Choroid plexus epithelial cell (primary cell): ENCODE results near the gene VSIG4.

Experiments
- DNase-seq: peaks from one replicate; pipeline ENCODE4 v3.0.0-alpha.2; 2010; ENCODE audit warnings: low read depth
- H3K4me3 ChIP-seq: 2 replicates; pipeline ENCODE4 v1.5.1; 2011; ENCODE audit warnings: low read depth, mild to moderate bottlenecking, control low read depth, low read length, moderate library complexity
- CTCF ChIP-seq: conservative IDR thresholded peaks from 2 replicates; pipeline ENCODE4 v1.5.1; 2011; ENCODE audit warnings: low read depth, mild to moderate bottlenecking, control low read depth, inconsistent platforms, low read length, moderate library complexity

Gene VSIG4

GRCh38 chrX:66001596-66001995 is 38.3 kb downstream of the VSIG4 start:
- no peak for TF ChIP-seq CTCF
- no peak overlapping the region for H3K4me3 ChIP-seq
- no peak for DNase-seq

- DNase-seq: no peak
- no peak overlapping the region for H3K4me3 ChIP-seq
- no peak for TF ChIP-seq CTCF
These were observed 39.1 kb downstream of the VSIG4 start for GRCh38 chrX:66000628-66001272.

- TF ChIP-seq CTCF: no peak
- DNase-seq: no peak
- no peak overlapping the region for H3K4me3 ChIP-seq
These were observed 39.7 kb downstream of the VSIG4 start for GRCh38 chrX:66000178-66000577.

GRCh38 chrX:65999563-66000148 is 40.2 kb downstream of the VSIG4 start:
- no peak for DNase-seq
- H3K4me3 ChIP-seq: no peak overlapping the region
- TF ChIP-seq CTCF: no peak

- H3K4me3 ChIP-seq: no peak overlapping the region
- DNase-seq: no peak
- no peak for TF ChIP-seq CTCF
These were observed 40.8 kb downstream of the VSIG4 start for GRCh38 chrX:65999029-65999562.

- no peak for TF ChIP-seq CTCF
- no peak overlapping the region for H3K4me3 ChIP-seq
- no peak for DNase-seq
These were observed 41.7 kb downstream of the VSIG4 start for GRCh38 chrX:65997978-65998717.
